Colonic mucosa (tissue), 4 donors: Measurements from ENCODE around the gene CCT7. TPM values are rescaled to one million over a fixed set of nuclear protein-coding genes. Genes with fewer than 3 reads are reported as not detected.
"Not testable (repeated sequence)": the region's sequence is repeated elsewhere in the genome, so short reads cannot be mapped to it uniquely, and the experiment has no call there.

Experiments
- DNase-seq: peaks from one replicate; pipeline ENCODE4 v3.0.0-alpha.2; 2020
- H3K27ac ChIP-seq: fragments of 200-600 bp; one replicate; pipeline ENCODE4 v1.8.0; 2021
- H3K27me3 ChIP-seq: fragments of 200-600 bp; one replicate; pipeline ENCODE4 v1.8.0; 2021
- H3K36me3 ChIP-seq: fragments of 200-600 bp; one replicate; pipeline ENCODE4 v1.8.0; 2021
- H3K4me1 ChIP-seq: fragments of 200-600 bp; one replicate; pipeline ENCODE4 v1.8.0; 2021; ENCODE audit warnings: mild to moderate bottlenecking
- H3K4me3 ChIP-seq: fragments of 200-600 bp; one replicate; pipeline ENCODE4 v1.8.0; 2021
- H3K9ac ChIP-seq, 2 donors: one replicate each; pipeline ENCODE4 v1.7.0; 2013; ENCODE audit warnings: control low read depth in 2 of 2, low read depth in 2 of 2, low read length in 2 of 2
- H3K9me3 ChIP-seq: fragments of 200-600 bp; one replicate; pipeline ENCODE4 v1.8.0; 2021
- CTCF ChIP-seq: fragments of 200-600 bp; IDR thresholded peaks from one replicate; pipeline ENCODE4 v1.8.0; 2022; ENCODE audit warnings: antibody characterized with exemption, mild to moderate bottlenecking
- intact Hi-C: fragments of 100-400 bp; cut with DNase I; formaldehyde crosslinking; loops from one replicate; pipeline ENCODE4 v1.14.1; 2022
- total RNA-seq, 2 donors: library from RNA; stranded (reverse); fragmentation: NEBNext Ultra II Directional in 1 of 2; extraction: Animal tissue kit (Norgen Biotek cat#: 25700) in 1 of 2; gene quantifications; one replicate each; pipeline ENCODE4 v1.2.1, GENCODE V29; 2021
- donor health status: healthy.
- donor health status: DM: no; HTN: no; CAD: no.
- donor health status: DM: no; HTN: no; CAD: no.

The CCT7 gene
- total RNA-seq, 2 donors from 2014 or later = 147 to 353 TPM

- H3K36me3 ChIP-seq = no peaks in the 10 kb centered on the region
- TF ChIP-seq CTCF = no peak
- no peaks in the 10 kb centered on the region for H3K9me3 ChIP-seq
- H3K4me1 ChIP-seq = no peaks in the 10 kb centered on the region
- H3K27me3 ChIP-seq = no peaks in the 10 kb centered on the region
- no peak overlapping the region for H3K4me3 ChIP-seq
- DNase-seq = no peak
- H3K27ac ChIP-seq = no peak overlapping the region
- intact Hi-C loops = no loop called here
- no peak overlapping the region for H3K9ac ChIP-seq
Observed at GRCh38 chr2:73259276-73259675, 25.2 kb downstream of the CCT7 start.

GRCh38 chr2:73259704-73260337 lies 25.7 kb downstream of the CCT7 start:
- Histone ChIP-seq H3K4me1 (no peaks in the 10 kb centered on the region), H3K9me3 (no peaks in the 10 kb centered on the region), H3K27me3 (no peaks in the 10 kb centered on the region), H3K27ac (no peak overlapping the region), H3K36me3 (no peaks in the 10 kb centered on the region), H3K4me3 (no peak overlapping the region), H3K9ac (no peak overlapping the region)
- TF ChIP-seq CTCF = no peak
- no peak for DNase-seq
- intact Hi-C loops = no loop called here

GRCh38 chr2:73260338-73260984 lies 26.4 kb downstream of the CCT7 start:
- no peak for DNase-seq
- no peak overlapping the region for H3K9ac ChIP-seq

GRCh38 chr2:73262108-73262651 lies 28.1 kb downstream of the CCT7 start:
- H3K36me3 ChIP-seq = no peaks in the 10 kb centered on the region
- no peak overlapping the region for H3K27ac ChIP-seq
- no peaks in the 10 kb centered on the region for H3K4me1 ChIP-seq
- intact Hi-C loops = no loop called here
- H3K9me3 ChIP-seq = no peaks in the 10 kb centered on the region
- no peak overlapping the region for H3K4me3 ChIP-seq
- H3K27me3 ChIP-seq = no peaks in the 10 kb centered on the region
- no peak for TF ChIP-seq CTCF
- DNase-seq = no peak
- H3K9ac ChIP-seq = no peak overlapping the region

More at GRCh38 chr2:73260338-73260984, 26.4 kb downstream of the CCT7 start:
- Histone ChIP-seq H3K36me3 (no peaks in the 10 kb centered on the region), H3K4me1 (no peaks in the 10 kb centered on the region), H3K4me3 (no peak overlapping the region), H3K27ac (no peak overlapping the region), H3K9me3 (no peaks in the 10 kb centered on the region), H3K27me3 (no peaks in the 10 kb centered on the region)
- peak; percentile 29 for TF ChIP-seq CTCF
- intact Hi-C loops = no loop called here

GRCh38 chr2:73262691-73263429 lies 28.8 kb downstream of the CCT7 start:
- intact Hi-C loops, H3K9ac ChIP-seq, H3K4me1 ChIP-seq, H3K36me3 ChIP-seq, H3K27me3 ChIP-seq, H3K9me3 ChIP-seq, DNase-seq, H3K27ac ChIP-seq, H3K4me3 ChIP-seq: not testable (repeated sequence)
